ENCODE data around the gene NSL1.

NSL1 gene

GRCh38 chr1:212685429-212685828 is 106.1 kb downstream of the NSL1 start:
- no peak for DNase-seq (ENCODE audit: low spot score)

- DNase-seq (ENCODE audit: low spot score): no peak
Measured at GRCh38 chr1:212684521-212685090, 107.0 kb downstream of the NSL1 start.

- DNase-seq (ENCODE audit: low spot score): no peak
Measured at GRCh38 chr1:212684076-212684475, 107.5 kb downstream of the NSL1 start.

GRCh38 chr1:212683357-212683722 is 108.2 kb downstream of the NSL1 start:
- DNase-seq (ENCODE audit: low spot score): no peak

GRCh38 chr1:212680680-212681389 is 110.7 kb downstream of the NSL1 start:
- DNase-seq (ENCODE audit: low spot score): no peak

GRCh38 chr1:212678456-212679410 is 112.8 kb downstream of the NSL1 start:
- DNase-seq (ENCODE audit: low spot score): no peak

GRCh38 chr1:212677573-212677972 is 114.0 kb downstream of the NSL1 start:
- DNase-seq (ENCODE audit: low spot score): no peak

- DNase-seq (ENCODE audit: low spot score): no peak
Measured at GRCh38 chr1:212677136-212677535, 114.4 kb downstream of the NSL1 start.
